Nephron progenitor cell (in vitro differentiated cells): ENCODE results near the gene LIPC.

Experiments used
- DNase-seq: peaks from one replicate; pipeline ENCODE4 v3.0.0; 2021
- H3K27ac Mint-ChIP-seq: 2 replicates; pipeline ENCODE4 v1.8.0; 2021; ENCODE audit warnings: mild to moderate bottlenecking, moderate library complexity, mixed read lengths
- H3K27me3 Mint-ChIP-seq: 2 replicates; pipeline ENCODE4 v1.8.0; 2021; ENCODE audit warnings: mild to moderate bottlenecking, low read depth, mixed read lengths; ENCODE audit not compliant: poor library complexity
- H3K36me3 Mint-ChIP-seq: 2 replicates; pipeline ENCODE4 v1.8.0; 2021; ENCODE audit warnings: low read depth, mixed read lengths
- H3K4me1 Mint-ChIP-seq: 2 replicates; pipeline ENCODE4 v1.8.0; 2021; ENCODE audit warnings: mixed read lengths
- H3K4me3 Mint-ChIP-seq: 2 replicates; pipeline ENCODE4 v1.8.0; 2021; ENCODE audit warnings: mild to moderate bottlenecking, moderate library complexity, mixed read lengths
- H3K9me3 Mint-ChIP-seq: 2 replicates; pipeline ENCODE4 v1.8.0; 2021; ENCODE audit warnings: mild to moderate bottlenecking, moderate library complexity, mixed read lengths
- CTCF ChIP-seq: fragments of 200-600 bp; sonication (generic); IDR thresholded peaks from 2 replicates; pipeline ENCODE4 v1.5.0; 2021; ENCODE audit warnings: antibody characterized with exemption

LIPC gene

GRCh38 chr15:58437531-58438105 lies 5.8 kb downstream of the LIPC start:
- no peak for TF ChIP-seq CTCF
- DNase-seq = no peak
- no peaks in the 10 kb centered on the region for H3K9me3 Mint-ChIP-seq
- H3K27ac Mint-ChIP-seq = no peak overlapping the region
- no peaks in the 10 kb centered on the region for H3K36me3 Mint-ChIP-seq
- peaks cover 4% of the 10 kb centered on the region for H3K27me3 Mint-ChIP-seq
- peaks cover 53% of the 10 kb centered on the region for H3K4me1 Mint-ChIP-seq
- no peak overlapping the region for H3K4me3 Mint-ChIP-seq

DNA sequence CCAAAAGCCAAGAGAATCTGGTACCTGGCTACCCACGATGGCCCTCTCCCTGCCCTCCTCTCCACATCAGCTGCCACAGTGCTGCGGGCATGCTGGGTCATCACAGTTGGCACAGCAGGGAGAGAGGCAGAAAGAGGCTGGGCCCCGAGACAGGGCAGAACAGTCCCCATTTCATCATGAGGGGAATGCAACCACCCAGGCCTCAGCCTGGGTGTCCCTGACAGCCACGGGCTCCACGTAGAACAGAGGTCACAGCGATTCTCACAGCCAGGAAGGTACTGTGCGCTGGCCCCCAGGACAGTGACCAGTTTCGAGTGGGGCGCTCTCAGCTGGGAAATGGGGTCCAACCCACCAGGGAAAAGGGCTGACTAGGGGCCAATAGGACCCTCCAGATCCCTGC lies 6.3 kb downstream of the LIPC start:
- H3K4me1 Mint-ChIP-seq = peaks cover 48% of the 10 kb centered on the region
- peaks cover 4% of the 10 kb centered on the region for H3K27me3 Mint-ChIP-seq
- no peaks in the 10 kb centered on the region for H3K36me3 Mint-ChIP-seq
- H3K27ac Mint-ChIP-seq = no peak overlapping the region
- no peaks in the 10 kb centered on the region for H3K9me3 Mint-ChIP-seq
- no peak for DNase-seq
- TF ChIP-seq CTCF = no peak
- H3K4me3 Mint-ChIP-seq = no peak overlapping the region

DNA sequence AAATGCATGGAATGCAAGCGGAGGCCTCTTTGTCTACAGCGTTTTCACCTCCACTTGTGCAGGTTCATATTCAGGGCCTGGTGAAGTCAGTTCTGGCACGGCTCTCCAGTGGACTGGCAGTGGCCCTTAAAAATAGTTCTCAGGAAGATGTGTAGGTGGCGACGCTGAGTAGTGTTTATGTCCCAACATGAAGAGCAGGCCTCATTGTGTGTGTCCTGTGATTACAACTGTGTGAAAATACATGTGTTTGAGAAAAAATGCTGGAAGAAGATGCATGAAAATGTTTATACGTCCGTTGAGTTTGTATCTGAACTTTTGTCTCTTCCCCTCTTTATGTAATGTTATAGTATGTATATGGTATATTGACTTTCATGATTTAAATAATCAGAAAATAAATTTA lies 7.2 kb downstream of the LIPC start:
- Mint-ChIP-seq H3K4me3 (no peak overlapping the region), H3K27ac (no peak overlapping the region), H3K4me1 (peaks cover 46% of the 10 kb centered on the region), H3K27me3 (peaks cover 4% of the 10 kb centered on the region), H3K9me3 (no peaks in the 10 kb centered on the region), H3K36me3 (no peaks in the 10 kb centered on the region)
- no peak for TF ChIP-seq CTCF
- DNase-seq = peak; percentile 23

DNA sequence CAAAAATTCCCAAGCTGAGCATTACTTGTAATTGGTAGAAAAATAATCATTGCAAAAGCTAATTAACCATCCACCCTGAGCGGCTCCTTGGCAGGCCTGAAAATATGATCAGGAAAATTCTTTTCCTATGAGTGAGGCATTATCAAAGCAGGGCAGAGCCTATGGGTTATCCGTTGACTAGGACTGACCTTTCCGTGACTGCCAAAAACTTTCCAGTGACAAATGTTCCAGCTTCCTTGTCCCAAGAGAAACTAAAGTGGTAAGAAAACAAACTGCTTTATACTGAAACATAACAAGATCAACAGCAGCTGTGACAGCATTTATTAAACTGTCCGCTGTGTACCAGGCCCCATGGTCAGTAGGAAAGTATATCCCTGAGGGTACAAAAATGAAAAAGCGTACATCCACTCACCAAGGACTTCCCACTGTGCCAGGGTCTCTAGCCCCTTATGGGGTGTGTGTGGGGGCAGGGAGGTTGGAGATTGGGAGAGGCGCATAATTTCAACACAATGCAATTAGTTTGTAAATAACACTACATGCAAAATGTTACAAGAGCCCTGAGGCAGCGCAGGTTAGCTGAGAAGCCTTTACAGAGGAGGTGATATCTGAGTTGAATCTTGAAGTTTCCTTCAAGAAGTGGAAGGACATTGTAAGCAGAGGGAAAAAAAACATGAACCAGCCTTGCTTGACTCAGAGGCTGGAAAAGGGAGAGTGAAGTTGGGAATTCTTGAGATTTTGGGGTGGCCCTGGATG lies 8.5 kb downstream of the LIPC start:
- H3K36me3 Mint-ChIP-seq = no peaks in the 10 kb centered on the region
- H3K27ac Mint-ChIP-seq = no peak overlapping the region
- no peak overlapping the region for H3K4me3 Mint-ChIP-seq
- no peak for DNase-seq
- H3K9me3 Mint-ChIP-seq = no peaks in the 10 kb centered on the region
- no peak for TF ChIP-seq CTCF
- peaks cover 4% of the 10 kb centered on the region for H3K27me3 Mint-ChIP-seq
- H3K4me1 Mint-ChIP-seq = peaks cover 53% of the 10 kb centered on the region

DNA sequence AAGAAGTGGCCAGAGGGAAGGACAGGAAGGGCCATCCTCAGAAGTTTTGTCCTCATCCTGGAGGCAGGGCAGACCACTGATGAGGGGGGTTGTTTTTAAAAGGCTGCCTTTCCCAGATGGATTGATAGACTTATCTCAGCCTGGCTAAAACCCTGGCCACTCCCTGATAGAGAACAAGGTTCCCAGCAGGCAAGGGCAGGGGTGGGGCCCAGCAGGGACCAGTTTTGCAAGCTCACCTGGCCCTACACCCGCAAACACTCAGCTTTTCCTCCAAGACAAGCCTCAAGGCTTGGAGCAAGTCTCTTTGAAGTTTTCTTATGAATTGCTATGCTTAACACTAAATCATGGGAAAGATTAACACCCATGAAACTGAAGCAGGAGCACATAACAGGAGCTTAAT lies 9.1 kb downstream of the LIPC start:
- Mint-ChIP-seq H3K27me3 (peaks cover 4% of the 10 kb centered on the region), H3K36me3 (no peaks in the 10 kb centered on the region), H3K27ac (no peak overlapping the region), H3K4me3 (no peak overlapping the region), H3K4me1 (peaks cover 53% of the 10 kb centered on the region), H3K9me3 (no peaks in the 10 kb centered on the region)
- TF ChIP-seq CTCF = no peak
- no peak for DNase-seq
